ENCODE data around the gene GRAMD2B. TPM values are rescaled to one million over a fixed set of nuclear protein-coding genes. Genes with fewer than 3 reads are reported as not detected.
"Not testable (repeated sequence)": the region's sequence is repeated elsewhere in the genome, so short reads cannot be mapped to it uniquely, and the experiment has no call there.

GRAMD2B gene
- 0.52 TPM in 1 of 2 replicates, not detected in the other for total RNA-seq (2014; rRNA removed; shearing (Covaris generic))

GRCh38 chr5:126422994-126423788 lies at the start of gene GRAMD2B:
Gene GRAMD2B, plus strand, starts transcription at chr5:126423409. Its CDS starts 198 bp downstream, at chr5:126423607.
- peak; percentile 11 for DNase-seq (ENCODE audit: low spot score)

DNA sequence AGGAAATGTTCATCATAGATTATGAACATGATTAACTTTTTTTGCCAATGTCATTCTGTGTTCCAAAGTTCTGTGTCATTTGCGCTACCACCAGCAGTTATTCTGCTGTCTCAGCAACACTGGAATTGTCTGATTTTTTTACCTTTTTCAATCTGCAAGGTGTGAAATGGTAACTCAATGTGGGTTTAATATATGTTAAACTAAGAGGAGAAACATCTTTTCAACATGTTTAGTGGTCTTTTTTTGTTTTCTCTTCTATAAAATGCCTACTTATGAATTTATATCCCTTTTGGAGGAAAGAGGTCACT lies 49.1 kb upstream of the GRAMD2B start:
- no peak for DNase-seq (ENCODE audit: low spot score)

DNA sequence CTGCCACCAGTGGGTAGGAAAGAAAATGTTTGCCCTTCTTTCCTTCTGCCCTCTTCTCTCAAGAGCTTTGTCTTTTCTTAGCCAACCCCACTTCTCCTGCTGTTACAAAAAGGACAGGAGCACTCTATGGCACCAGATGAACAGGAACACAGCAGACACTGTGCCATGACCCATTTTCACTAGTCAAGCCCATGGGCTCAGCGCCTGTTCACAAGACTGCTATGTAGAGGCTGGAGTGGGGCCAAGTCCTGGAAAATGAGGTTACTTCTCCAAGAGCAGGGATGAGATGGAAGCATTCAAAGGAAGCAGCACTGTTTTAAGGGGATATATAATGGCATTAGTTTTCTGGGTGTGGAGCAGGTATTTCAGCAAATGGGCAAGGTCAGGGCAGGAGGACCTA lies 46.8 kb upstream of the GRAMD2B start:
- DNase-seq (ENCODE audit: low spot score): no peak

DNA sequence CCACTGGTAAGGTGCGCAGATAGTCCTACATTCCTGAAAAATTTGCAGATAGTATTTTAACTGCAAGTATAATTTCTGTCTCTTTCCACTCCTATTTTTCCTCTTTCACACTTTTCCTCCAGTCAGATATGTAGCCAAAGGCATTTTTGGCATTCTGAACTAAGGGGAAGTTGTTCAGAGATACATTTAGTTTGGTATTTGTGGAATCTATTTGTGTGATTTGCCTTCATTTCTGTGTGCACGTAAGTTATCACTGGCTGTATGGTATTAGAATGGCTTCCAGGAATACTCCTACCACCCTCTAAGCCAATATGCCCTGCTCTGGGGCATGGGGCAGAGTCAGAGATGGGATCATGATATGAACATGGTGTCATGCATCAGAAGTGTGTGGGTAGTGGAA lies 45.8 kb upstream of the GRAMD2B start:
- no peak for DNase-seq (ENCODE audit: low spot score)

DNA sequence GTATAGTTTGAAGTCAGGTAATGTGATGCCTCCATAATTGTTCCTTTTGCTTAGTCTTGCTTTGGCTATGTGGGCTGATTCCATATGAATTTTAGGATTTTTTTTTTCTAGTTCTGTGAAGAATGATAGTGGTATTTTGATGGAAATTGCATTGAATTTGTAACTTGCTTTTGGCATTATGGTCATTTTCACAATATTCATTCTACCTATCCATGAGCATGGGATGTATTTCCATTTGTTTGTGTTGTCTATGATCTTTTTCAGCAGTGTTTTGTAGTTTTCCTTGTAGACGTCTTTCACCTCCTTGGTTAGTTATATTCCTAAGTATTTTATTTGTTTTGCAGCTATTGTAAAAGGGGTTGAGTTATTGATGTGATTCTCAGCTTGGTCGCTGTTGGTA lies 42.9 kb upstream of the GRAMD2B start:
- not testable (repeated sequence) for DNase-seq (ENCODE audit: low spot score)

DNA sequence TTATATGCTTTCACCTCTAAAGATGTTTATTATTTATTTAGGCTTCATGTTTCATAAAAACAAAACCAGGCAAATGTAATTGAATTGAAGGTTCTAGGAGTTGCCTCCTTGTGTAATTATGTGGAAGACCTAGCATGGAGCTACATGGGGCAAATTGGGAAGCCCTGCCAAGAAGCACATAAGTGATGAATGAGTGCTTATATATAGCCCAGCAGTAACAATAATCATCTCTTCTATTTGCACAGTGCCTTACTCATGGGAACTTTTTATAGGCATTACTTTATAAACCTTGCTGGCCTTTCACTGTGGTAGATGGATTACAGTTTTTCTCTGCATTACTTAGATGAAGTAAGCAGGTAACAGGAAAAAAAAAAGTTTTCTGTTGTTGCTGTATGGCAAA lies 40.0 kb upstream of the GRAMD2B start:
- no peak for DNase-seq (ENCODE audit: low spot score)

GRCh38 chr5:126383776-126384175 lies 39.4 kb upstream of the GRAMD2B start:
- DNase-seq (ENCODE audit: low spot score): no peak

DNA sequence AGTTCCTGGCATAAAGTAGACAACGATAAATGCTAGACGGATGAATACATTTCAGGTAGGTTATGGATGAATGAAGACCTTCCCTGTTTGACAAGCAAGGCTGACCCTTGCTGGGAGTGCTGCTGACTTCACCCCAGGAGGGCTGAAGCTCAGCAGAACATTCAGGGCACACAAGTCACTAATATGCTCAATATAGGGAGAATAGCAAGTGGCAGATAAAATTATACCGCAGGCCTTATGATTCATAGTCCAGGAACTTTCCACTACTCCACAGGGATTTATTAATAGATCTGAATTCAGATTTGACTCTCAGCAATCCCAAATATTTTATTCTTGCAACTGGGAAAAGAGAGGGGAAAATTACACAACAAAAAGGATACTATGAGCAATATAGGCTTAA lies 38.2 kb upstream of the GRAMD2B start:
- DNase-seq (ENCODE audit: low spot score): no peak

DNA sequence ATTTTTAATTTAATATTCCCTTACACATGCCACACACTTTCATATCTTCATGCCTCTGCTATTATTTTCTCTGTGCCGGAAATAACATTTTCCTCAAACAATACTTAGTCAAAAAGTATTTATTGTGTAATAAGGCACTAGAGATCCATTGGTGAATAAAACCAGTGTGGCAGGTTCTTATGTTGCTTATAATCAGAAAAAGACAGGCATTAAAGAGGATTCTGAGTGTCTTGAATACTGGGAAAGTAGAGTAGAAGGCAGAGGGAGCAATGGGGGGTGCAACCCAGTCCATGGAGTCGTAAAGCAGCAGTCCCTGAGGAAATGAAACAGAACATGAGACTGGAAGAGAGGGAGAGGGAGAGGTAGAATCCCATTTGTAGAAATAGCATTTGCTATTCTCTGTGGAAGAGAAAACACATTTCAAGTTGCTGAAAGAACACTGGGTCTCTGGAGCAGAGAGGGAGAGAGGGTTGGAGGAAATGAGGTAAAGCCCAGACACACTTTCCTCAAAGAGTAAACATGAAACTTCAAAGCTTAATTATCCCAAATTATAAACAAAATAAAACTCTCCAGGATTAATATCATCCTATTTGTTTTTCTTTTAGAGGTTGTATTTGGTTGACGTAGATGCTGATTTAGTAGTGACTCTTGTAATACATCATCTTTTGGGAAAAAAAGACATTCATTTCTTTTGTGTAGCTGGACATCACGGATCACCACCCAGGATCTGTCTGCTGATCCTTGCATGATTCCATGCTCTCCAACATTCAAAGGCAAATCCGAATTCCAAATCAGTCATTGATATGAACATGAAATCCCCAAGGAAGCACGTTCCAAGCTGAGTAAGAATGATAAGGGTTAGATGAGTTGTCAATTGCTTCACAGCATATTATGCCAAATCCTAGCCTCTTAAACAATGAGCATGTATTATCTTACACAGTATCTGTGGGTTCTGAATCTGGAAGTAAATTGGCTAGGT lies 37.4 kb upstream of the GRAMD2B start:
- DNase-seq (ENCODE audit: low spot score): no peak

GRCh38 chr5:126389179-126389578 lies 34.0 kb upstream of the GRAMD2B start:
- no peak for DNase-seq (ENCODE audit: low spot score)

- DNase-seq (ENCODE audit: low spot score): no peak
These were observed 33.2 kb upstream of the GRAMD2B start for GRCh38 chr5:126390051-126390450.

GRCh38 chr5:126391386-126391785 lies 31.8 kb upstream of the GRAMD2B start:
- DNase-seq (ENCODE audit: low spot score): no peak

DNA sequence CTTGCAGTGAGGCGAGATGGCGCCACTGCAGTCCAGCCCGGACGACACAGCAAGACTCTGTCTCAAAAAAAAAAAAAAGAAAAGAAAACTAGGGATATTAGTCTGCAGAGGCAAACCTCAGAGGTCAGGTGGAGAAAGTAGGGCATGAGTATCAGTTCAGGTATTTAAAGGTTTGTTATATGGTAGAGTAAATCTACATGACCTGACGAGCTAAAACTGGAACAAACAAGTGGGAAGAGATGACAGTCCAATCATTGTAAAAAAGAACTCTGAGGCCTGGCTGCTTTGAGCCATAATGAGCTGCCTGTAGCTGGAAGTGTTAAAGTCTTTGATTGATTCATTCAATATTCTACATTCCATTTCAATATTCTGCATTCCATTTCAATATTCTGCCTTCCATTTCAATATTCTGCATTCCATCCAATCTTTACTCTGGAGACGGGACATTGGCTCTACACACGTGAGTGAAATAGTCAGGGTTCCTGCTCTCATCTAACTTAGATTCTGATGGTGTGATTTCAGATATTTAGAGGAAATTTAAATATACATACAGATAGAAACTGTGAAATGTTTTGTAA lies 28.9 kb upstream of the GRAMD2B start:
- DNase-seq (ENCODE audit: low spot score): no peak

DNA sequence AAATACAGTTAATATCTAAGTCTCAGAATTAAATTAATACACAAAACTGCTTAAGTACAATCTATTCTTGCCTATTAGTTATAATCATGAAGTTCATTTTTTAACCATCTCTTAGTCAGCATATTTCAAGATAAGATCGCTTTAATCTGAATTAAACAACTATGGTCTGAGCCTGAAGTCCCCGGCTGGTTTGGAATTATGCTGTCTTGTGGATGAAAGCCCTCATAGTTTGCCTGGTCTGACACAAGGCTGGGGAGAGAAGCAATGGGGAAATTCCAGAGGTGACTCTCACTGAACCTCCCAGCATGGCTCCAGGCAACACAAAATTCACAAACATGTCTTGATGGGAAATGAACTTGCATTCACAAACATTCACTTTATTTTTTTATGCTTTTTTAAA lies 28.0 kb upstream of the GRAMD2B start:
- DNase-seq (ENCODE audit: low spot score): no peak

- no peak for DNase-seq (ENCODE audit: low spot score)
These were observed 27.6 kb upstream of the GRAMD2B start for GRCh38 chr5:126395605-126396004.

DNA sequence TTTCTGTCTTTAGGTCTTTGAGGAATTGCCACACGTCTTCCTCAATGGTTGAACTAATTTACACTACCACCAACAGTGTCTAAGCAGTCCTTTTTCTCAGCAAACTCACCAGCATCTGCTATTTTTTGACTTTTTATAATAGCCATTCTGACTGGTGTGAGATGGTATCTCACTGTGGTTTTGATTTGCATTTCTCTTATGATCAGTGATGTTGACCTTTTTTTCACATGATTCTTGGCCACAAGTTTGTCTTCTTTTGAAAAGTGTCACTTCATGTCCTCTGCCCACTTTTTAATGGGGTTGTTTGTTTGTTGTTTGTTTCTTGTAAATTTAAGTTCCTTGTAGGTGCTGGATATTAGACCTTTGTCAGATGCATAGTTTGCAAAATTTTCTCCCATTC lies 26.5 kb upstream of the GRAMD2B start:
- DNase-seq (ENCODE audit: low spot score): not testable (repeated sequence)

DNA sequence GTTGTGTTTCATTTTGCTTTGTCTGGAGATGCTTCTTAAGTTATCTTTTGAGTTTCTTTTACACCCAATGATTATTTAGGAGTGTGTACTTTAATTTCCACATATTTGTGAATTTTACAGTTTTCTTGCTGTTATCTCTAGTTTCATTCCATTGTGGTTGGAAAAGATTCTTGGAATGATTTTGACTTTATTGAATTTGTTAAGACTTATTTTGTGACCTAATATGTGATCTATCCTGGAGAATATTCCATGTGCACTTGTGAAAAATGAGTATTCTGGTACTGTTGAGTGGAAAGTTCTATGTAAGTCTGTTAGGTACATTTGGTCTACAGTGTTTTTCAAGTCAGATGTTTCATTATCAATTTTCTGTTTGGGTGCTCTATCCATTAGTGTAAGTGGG lies 24.4 kb upstream of the GRAMD2B start:
- DNase-seq (ENCODE audit: low spot score): no peak

GRCh38 chr5:126400621-126401251 lies 22.5 kb upstream of the GRAMD2B start:
- no peak for DNase-seq (ENCODE audit: low spot score)

- DNase-seq (ENCODE audit: low spot score): no peak
These were observed 20.3 kb upstream of the GRAMD2B start for GRCh38 chr5:126402621-126403555.

DNA sequence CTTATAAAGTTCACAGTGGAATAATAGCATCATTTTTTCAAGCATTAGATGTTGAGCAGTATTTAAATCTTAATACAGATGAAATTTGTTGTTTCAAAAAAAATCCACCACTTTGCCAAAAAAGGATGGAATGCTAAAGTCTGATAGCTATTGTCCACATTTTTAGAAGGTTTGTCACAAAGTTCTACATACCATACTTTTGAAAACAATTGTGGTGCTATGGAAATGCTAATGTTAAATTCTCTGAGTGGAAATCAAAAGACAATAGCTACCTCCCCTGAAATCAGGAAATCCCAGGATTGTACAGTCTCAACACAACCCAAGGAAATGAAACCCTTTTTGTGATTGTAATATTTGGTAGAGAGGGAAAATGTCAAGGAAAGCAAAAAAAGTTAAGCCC lies 19.3 kb upstream of the GRAMD2B start:
- DNase-seq (ENCODE audit: low spot score): no peak

GRCh38 chr5:126410623-126411022 lies 12.6 kb upstream of the GRAMD2B start:
- no peak for DNase-seq (ENCODE audit: low spot score)
